Activated CD4-positive, alpha-beta T cell treated with anti-CD3 and anti-CD28 coated beads, Interleukin-2, amount 50 U/mL, for 4 hours (primary cell): ENCODE measurements around the gene ARCN1.

Source experiments
- DNase-seq, 2 experiments: peaks; one replicate each; pipeline ENCODE4 v3.0.0-alpha.2; 2020

The ARCN1 gene

GRCh38 chr11:118572061-118572980, at the start of gene ARCN1:
TSS of gene ARCN1 (plus strand) at chr11:118572409. CDS start at chr11:118572548, 139 bp downstream.
- DNase-seq: peak; percentile 67 to 70

- DNase-seq: no peak
These were observed 49.6 kb upstream of the ARCN1 start for GRCh38 chr11:118522571-118523072.

GRCh38 chr11:118524356-118524755, 47.9 kb upstream of the ARCN1 start:
- DNase-seq: no peak

- no peak for DNase-seq
These were observed 47.3 kb upstream of the ARCN1 start for GRCh38 chr11:118524757-118525470.

GRCh38 chr11:118526688-118527087, 45.5 kb upstream of the ARCN1 start:
- no peak for DNase-seq

GRCh38 chr11:118527109-118527508, 45.1 kb upstream of the ARCN1 start, which contains the start of gene TTC36:
TSS of gene TTC36 (plus strand) at chr11:118527474. CDS start at chr11:118527495, 21 bp downstream.
- DNase-seq: no peak

- no peak for DNase-seq
These were observed 43.7 kb upstream of the ARCN1 start for GRCh38 chr11:118528511-118528910.

- DNase-seq: no peak
These were observed 42.5 kb upstream of the ARCN1 start for GRCh38 chr11:118529584-118530175.

GRCh38 chr11:118530180-118530682, 42.0 kb upstream of the ARCN1 start:
- DNase-seq: no peak

GRCh38 chr11:118530683-118531596, 41.3 kb upstream of the ARCN1 start, which contains the start of gene TMEM25:
TSS of gene TMEM25 (plus strand) at chr11:118531192. CDS start at chr11:118531802, 610 bp downstream.
- DNase-seq: peak; percentile 69 to 70

GRCh38 chr11:118531597-118532084, 40.6 kb upstream of the ARCN1 start:
- DNase-seq: no peak

GRCh38 chr11:118532091-118532490, 40.1 kb upstream of the ARCN1 start:
- no peak for DNase-seq

- DNase-seq: no peak
These were observed 39.1 kb upstream of the ARCN1 start for GRCh38 chr11:118532852-118533768.

GRCh38 chr11:118533769-118534729, 38.2 kb upstream of the ARCN1 start:
- no peak for DNase-seq

- no peak for DNase-seq
These were observed 36.9 kb upstream of the ARCN1 start for GRCh38 chr11:118535261-118535660.

GRCh38 chr11:118536726-118537125, 35.5 kb upstream of the ARCN1 start:
- no peak for DNase-seq

- no peak for DNase-seq
These were observed 34.7 kb upstream of the ARCN1 start for GRCh38 chr11:118537409-118537980.

GRCh38 chr11:118544010-118544646, 28.1 kb upstream of the ARCN1 start:
- DNase-seq: no peak
